Right lobe of liver (tissue), 6 donors: ENCODE data around the gene THUMPD2. TPM values are rescaled to one million over a fixed set of nuclear protein-coding genes. Genes with fewer than 3 reads are reported as not detected.

Experiments used
- ATAC-seq, 4 donors: fragments of 200-7000 bp; cut with Tn5 transposase; one replicate each; pipeline ENCODE4 v1.9.1; 2020; ENCODE audit warnings: mild to moderate bottlenecking in 4 of 4, moderate library complexity in 4 of 4
- DNase-seq, 3 donors: peaks; one replicate each; pipeline ENCODE4 v3.0.0-alpha.2; 2020
- H3K27ac ChIP-seq, 3 donors: fragments of 200-600 bp; one replicate each; pipeline ENCODE4 v1.8.0; 2022
- H3K27me3 ChIP-seq, 2 donors: fragments of 200-600 bp; one replicate each; pipeline ENCODE4 v1.8.0; 2022
- H3K36me3 ChIP-seq, 4 donors: fragments of 200-600 bp; sonication (generic) in 1 of 4; one replicate each; pipeline versions ENCODE4 v1.5.1 to v1.8.0; 2017 to 2022; ENCODE audit warnings: control low read depth in 1 of 4
- H3K4me1 ChIP-seq, 4 donors: fragments of 200-600 bp; sonication (generic) in 1 of 4; one replicate each; pipeline versions ENCODE4 v1.5.1 to v1.8.0; 2017 to 2022; ENCODE audit warnings: control low read depth in 1 of 4
- H3K4me3 ChIP-seq, 3 donors: fragments of 200-600 bp; one replicate each; pipeline ENCODE4 v1.8.0; 2022
- H3K9me3 ChIP-seq, 4 donors: fragments of 200-600 bp; sonication (generic) in 1 of 4; one replicate each; pipeline versions ENCODE4 v1.5.1 to v1.8.0; 2017 to 2022; ENCODE audit warnings: control low read depth in 1 of 4
- POLR2A ChIP-seq: fragments of 450-650 bp; IDR thresholded peaks from one replicate; pipeline ENCODE4 v1.6.1; 2017; ENCODE audit warnings: antibody characterized with exemption, mild to moderate bottlenecking
- WGBS: methylation state at CpG from one replicate; pipeline ENCODE4 v1.1.6; 2018; ENCODE audit warnings: low coverage, low lambda C conversion rate; ENCODE audit not compliant: insufficient coverage; ENCODE audit errors: missing lambda C conversion rate; 5-methylcytosine and 5-hydroxymethylcytosine counted together
- intact Hi-C, 2 donors: fragments of 100-400 bp; cut with DNase I; formaldehyde crosslinking; loops; one replicate each; pipeline versions ENCODE4 v1.11.2 to v1.14.1; 2022
- long read RNA-seq: library from polyadenylated mRNA; unstranded; transcript quantifications from one replicate; pipeline ENCODE4 v2.0.0, GENCODE V29; 2019
- total RNA-seq, 6 experiments: library from RNA; depleted of rRNA in 2 of 6; stranded (reverse); fragments of >200 nt in 2 of 6; fragmentation: NEBNext Ultra II Directional in 3 of 6; extraction: Animal tissue kit (Norgen Biotek cat#: 25700) in 3 of 6; gene quantifications; one replicate each; pipeline versions ENCODE4 v1.1.0 to v1.2.4, GENCODE V29; 2016 to 2023
- TF ChIP-seq, protein P1 (sequence below), 4 donors: fragments of 200-600 bp in 3 of 4; fragments of 450-650 bp in 1 of 4; IDR thresholded peaks; one replicate each; pipeline versions ENCODE4 v1.5.1 to v1.8.0; 2016 to 2022; ENCODE audit warnings: antibody characterized with exemption in 4 of 4, mild to moderate bottlenecking in 2 of 4
- donor health status: DM: no; HTN: yes; CAD: no.
- donor health status: DM: no; HTN: no; CAD: no.
- donor health status: DM: no; HTN: no; CAD: no.
- donor health status: DM: no; HTN: yes; CAD: no.
- donor health status: DM: no; HTN: yes; CAD: no.

THUMPD2 gene, protein sequence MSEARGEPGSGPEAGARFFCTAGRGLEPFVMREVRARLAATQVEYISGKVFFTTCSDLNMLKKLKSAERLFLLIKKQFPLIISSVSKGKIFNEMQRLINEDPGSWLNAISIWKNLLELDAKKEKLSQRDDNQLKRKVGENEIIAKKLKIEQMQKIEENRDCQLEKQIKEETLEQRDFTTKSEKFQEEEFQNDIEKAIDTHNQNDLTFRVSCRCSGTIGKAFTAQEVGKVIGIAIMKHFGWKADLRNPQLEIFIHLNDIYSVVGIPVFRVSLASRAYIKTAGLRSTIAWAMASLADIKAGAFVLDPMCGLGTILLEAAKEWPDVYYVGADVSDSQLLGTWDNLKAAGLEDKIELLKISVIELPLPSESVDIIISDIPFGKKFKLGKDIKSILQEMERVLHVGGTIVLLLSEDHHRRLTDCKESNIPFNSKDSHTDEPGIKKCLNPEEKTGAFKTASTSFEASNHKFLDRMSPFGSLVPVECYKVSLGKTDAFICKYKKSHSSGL
- total RNA-seq = 1 to 10 TPM; 1.6 to 4.3 (median 3.4) TPM
- long read RNA-seq, partial matches to known transcripts = 1 of 1 reads
- long read RNA-seq, other reads (novel, unspliced or antisense) = 0 of 1 reads

DNA sequence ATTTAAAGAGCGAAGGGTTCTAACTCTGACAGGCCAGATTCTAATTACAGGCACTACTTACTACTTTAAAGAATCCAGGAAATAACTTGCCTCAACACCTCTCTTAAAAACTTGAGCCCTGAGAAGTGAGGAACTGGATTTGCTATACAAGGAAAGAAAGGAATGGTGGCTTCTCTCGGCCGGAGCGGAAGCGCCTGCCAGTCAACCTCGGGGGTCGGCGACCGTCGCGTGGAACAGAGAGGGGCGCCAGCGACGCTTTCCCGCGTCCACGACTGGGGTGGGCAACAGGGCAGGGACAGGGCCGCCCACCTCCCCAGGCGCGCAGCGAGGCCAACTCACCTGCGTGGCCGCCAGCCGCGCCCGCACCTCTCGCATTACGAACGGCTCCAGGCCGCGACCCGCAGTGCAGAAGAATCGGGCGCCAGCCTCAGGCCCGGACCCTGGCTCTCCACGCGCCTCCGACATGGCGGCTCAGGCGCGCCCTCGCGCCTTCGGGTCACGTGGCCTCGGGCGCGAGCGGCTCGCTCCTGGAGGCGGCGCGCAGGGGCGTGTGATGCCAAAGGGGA is at the start of gene THUMPD2:
Gene THUMPD2, minus strand, starts transcription at position 484 of the 566 bp plus-strand sequence. Its CDS starts 19 bp downstream, at position 465.
- WGBS = 0% methylated on average over 24 of the region's 54 CpGs
- intact Hi-C loops = no loop called here
- peak; percentile 61 for TF ChIP-seq POLR2A
- TF ChIP-seq, protein P1, sequence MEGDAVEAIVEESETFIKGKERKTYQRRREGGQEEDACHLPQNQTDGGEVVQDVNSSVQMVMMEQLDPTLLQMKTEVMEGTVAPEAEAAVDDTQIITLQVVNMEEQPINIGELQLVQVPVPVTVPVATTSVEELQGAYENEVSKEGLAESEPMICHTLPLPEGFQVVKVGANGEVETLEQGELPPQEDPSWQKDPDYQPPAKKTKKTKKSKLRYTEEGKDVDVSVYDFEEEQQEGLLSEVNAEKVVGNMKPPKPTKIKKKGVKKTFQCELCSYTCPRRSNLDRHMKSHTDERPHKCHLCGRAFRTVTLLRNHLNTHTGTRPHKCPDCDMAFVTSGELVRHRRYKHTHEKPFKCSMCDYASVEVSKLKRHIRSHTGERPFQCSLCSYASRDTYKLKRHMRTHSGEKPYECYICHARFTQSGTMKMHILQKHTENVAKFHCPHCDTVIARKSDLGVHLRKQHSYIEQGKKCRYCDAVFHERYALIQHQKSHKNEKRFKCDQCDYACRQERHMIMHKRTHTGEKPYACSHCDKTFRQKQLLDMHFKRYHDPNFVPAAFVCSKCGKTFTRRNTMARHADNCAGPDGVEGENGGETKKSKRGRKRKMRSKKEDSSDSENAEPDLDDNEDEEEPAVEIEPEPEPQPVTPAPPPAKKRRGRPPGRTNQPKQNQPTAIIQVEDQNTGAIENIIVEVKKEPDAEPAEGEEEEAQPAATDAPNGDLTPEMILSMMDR (IDR thresholded peaks at IDR 0.05) = no peak
- H3K4me3 ChIP-seq = peak within 1 kb of the TSS; percentile 84 to 96 (median 93)
- no peaks in the 10 kb centered on the region for H3K36me3 ChIP-seq
- no peaks in the 10 kb centered on the region for H3K9me3 ChIP-seq
- peak within 1 kb of the TSS; percentile 81 to 86 (median 85) for H3K27ac ChIP-seq
- ATAC-seq = peak; percentile 89 to 96 (median 95)
- H3K4me1 ChIP-seq = peaks cover 0 to 13% (median 0%) of the 10 kb centered on the region in 4 donors
- H3K27me3 ChIP-seq = no peaks in the 10 kb centered on the region
- DNase-seq = peak; percentile 68 to 76 (median 75)

DNA sequence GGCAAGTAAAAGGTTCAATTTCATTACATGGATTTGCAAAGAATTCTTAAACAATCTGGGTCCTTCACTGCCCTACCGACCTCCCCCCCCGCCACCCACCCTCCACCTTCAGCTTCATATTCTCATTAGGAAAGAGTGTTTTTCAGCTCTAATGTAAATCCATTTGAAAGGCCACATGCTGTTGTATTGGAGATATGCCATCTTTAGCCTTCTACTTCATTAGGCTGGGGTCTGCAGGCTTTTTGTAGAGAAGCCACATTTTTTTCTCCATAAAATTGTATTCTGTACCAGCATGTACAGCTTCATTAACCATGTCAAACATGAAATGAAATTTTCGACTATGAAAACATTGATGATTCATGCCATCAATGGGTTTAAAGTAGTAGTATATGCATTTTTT is 42.8 kb upstream of the THUMPD2 start:
- TF ChIP-seq, protein P1 (IDR thresholded peaks at IDR 0.05) = no peak
- no peak for TF ChIP-seq POLR2A
- ATAC-seq = no peak
- Histone ChIP-seq H3K27ac (no peak overlapping the region), H3K9me3 (no peaks in the 10 kb centered on the region), H3K36me3 (no peaks in the 10 kb centered on the region), H3K27me3 (no peaks in the 10 kb centered on the region), H3K4me3 (no peak overlapping the region), H3K4me1 (no peaks in the 10 kb centered on the region)
- WGBS = 53% methylated on average over 3 of the region's 3 CpGs
- intact Hi-C loops = no loop called here
- no peak for DNase-seq

DNA sequence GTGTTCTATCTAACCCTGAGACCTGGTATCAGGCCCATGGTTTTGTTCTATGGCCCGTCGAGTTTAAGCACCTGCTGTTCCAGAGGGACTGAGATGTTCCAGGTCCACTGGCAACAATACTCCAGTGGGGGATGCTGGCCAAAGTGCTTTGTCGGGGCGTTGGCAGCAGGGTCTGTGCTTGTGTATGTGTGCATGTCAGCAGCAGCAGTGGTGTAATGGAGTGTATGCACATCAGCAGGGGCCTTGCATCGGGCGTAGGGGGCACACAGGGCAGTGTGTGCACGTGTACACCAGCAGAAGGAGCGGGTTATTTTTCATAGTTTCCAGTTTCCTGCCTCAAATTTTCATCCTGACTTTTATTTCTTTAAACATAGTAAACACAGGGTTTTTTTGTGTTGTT is 37.8 kb upstream of the THUMPD2 start:
- no peaks in the 10 kb centered on the region for H3K4me1 ChIP-seq
- ATAC-seq = no peak
- WGBS = 66% methylated on average over 8 of the region's 8 CpGs
- intact Hi-C loops = no loop called here
- H3K36me3 ChIP-seq = no peaks in the 10 kb centered on the region
- H3K27me3 ChIP-seq = no peaks in the 10 kb centered on the region
- no peak overlapping the region for H3K27ac ChIP-seq
- no peak overlapping the region for H3K4me3 ChIP-seq
- TF ChIP-seq POLR2A = no peak
- TF ChIP-seq, protein P1 (IDR thresholded peaks at IDR 0.05) = no peak
- no peak for DNase-seq
- H3K9me3 ChIP-seq = no peaks in the 10 kb centered on the region

DNA sequence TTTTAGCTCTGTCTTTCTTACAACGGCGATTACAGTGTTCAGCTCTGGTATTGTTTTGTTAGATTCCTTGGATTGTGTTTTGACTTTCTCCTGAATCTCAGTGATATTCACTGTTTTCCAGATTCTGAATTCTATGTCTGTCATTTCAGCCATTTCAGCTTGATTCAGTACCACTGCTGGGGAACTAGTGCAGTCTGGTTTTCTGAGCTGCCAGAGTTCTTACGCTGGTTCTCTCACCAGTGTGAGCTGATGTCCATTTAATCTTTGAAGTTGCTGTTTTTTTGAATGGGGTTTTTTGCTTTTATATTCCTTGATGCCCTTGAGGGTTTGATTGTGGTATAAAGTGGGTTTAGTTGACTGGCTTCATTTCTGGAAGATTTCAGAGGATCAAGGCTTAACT is 37.4 kb upstream of the THUMPD2 start:
- H3K9me3 ChIP-seq = no peaks in the 10 kb centered on the region
- H3K4me1 ChIP-seq = no peaks in the 10 kb centered on the region
- DNase-seq = no peak
- no peak for TF ChIP-seq POLR2A
- TF ChIP-seq, protein P1 (IDR thresholded peaks at IDR 0.05) = no peak
- H3K36me3 ChIP-seq = no peaks in the 10 kb centered on the region
- no peak overlapping the region for H3K27ac ChIP-seq
- no peak overlapping the region for H3K4me3 ChIP-seq
- no peaks in the 10 kb centered on the region for H3K27me3 ChIP-seq
- intact Hi-C loops = no loop called here
- WGBS = 90% methylated on average over 3 of the region's 3 CpGs
- ATAC-seq = no peak
